Measurements from ENCODE around the gene AP5Z1.

GRCh38 chr7:4762121-4763055 is 13.0 kb upstream of the AP5Z1 start:
- TF ChIP-seq CTCF (IDR thresholded peaks at IDR 0.05) (no peak), POLR2A (IDR thresholded peaks at IDR 0.05) (no peak)

Data from adrenal gland (tissue), 5 donors.